ENCODE results near the gene NTM.
A peak's percentile ranks its signal among the peaks of the same experiment; 100 is the strongest.

NTM gene

DNA sequence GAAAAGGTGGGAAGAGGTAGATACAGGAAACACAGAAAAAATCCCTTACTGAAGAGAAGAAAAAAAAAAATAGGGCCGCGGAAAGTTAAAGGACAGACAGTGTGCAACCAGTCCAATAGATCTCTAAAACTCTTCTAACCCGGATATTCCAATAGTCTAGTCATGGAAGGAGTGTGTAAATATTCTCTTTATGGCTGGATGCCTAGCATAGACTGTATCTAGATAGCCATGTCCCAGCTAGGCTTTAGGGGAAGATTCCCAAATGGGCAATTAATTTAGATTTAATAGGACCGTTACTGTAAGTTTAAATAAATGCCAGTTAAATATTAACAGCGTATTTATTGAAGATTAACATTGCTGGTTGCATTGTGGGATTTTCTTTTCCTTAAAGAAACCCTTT is 532.7 kb downstream of the NTM start:
- Histone ChIP-seq H3K27me3 (ENCODE audit: insufficient read depth, poor library complexity, severe bottlenecking) (no peaks in the 10 kb centered on the region), H3K4me1 (ENCODE audit: insufficient read depth, poor library complexity, severe bottlenecking) (peaks cover 8% of the 10 kb centered on the region), H3K27ac (ENCODE audit: poor library complexity, severe bottlenecking) (no peak overlapping the region), H3K4me3 (ENCODE audit: severe bottlenecking) (no peak overlapping the region), H3K9me3 (ENCODE audit: severe bottlenecking) (no peaks in the 10 kb centered on the region), H3K36me3 (ENCODE audit: low read depth) (peaks cover 3% of the 10 kb centered on the region)
- ATAC-seq (ENCODE audit: low read depth) (no peak), DNase-seq (ENCODE audit: low spot score) (no peak)
- TF ChIP-seq, protein P1, sequence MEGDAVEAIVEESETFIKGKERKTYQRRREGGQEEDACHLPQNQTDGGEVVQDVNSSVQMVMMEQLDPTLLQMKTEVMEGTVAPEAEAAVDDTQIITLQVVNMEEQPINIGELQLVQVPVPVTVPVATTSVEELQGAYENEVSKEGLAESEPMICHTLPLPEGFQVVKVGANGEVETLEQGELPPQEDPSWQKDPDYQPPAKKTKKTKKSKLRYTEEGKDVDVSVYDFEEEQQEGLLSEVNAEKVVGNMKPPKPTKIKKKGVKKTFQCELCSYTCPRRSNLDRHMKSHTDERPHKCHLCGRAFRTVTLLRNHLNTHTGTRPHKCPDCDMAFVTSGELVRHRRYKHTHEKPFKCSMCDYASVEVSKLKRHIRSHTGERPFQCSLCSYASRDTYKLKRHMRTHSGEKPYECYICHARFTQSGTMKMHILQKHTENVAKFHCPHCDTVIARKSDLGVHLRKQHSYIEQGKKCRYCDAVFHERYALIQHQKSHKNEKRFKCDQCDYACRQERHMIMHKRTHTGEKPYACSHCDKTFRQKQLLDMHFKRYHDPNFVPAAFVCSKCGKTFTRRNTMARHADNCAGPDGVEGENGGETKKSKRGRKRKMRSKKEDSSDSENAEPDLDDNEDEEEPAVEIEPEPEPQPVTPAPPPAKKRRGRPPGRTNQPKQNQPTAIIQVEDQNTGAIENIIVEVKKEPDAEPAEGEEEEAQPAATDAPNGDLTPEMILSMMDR (IDR thresholded peaks at IDR 0.05; ENCODE audit: poor library complexity, severe bottlenecking) = no peak

DNA sequence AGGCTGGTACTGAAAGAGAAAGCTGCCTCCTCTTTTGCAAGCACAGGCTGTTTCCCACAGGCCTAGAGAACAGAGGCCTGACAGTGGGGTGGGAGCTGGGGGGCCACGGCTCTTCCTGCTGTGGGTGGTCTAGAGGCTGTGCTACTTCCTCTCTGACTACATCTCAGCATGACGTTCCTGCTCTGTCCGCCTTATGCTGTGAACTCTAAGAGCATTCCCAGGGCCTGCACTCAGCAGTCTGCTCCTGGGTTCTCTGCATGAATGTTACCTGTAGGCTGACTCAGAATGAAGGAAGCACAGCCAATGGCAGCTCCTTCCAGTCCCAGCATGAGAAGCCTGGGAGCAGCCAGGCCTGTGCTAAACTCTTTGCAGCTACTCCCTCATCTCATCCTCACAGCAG is 534.3 kb downstream of the NTM start:
- H3K4me1 ChIP-seq (ENCODE audit: insufficient read depth, poor library complexity, severe bottlenecking) = peaks cover 24% of the 10 kb centered on the region
- H3K9me3 ChIP-seq (ENCODE audit: severe bottlenecking) = no peaks in the 10 kb centered on the region
- no peak for DNase-seq (ENCODE audit: low spot score)
- peak; percentile 71 for ATAC-seq (ENCODE audit: low read depth)
- no peaks in the 10 kb centered on the region for H3K27me3 ChIP-seq (ENCODE audit: insufficient read depth, poor library complexity, severe bottlenecking)
- TF ChIP-seq, protein P1 (IDR thresholded peaks at IDR 0.05; ENCODE audit: poor library complexity, severe bottlenecking) = no peak
- H3K36me3 ChIP-seq (ENCODE audit: low read depth) = peaks cover 7% of the 10 kb centered on the region
- H3K4me3 ChIP-seq (ENCODE audit: severe bottlenecking) = no peak overlapping the region
- H3K27ac ChIP-seq (ENCODE audit: poor library complexity, severe bottlenecking) = no peak overlapping the region

- no peak overlapping the region for H3K4me3 ChIP-seq (ENCODE audit: severe bottlenecking)
- peaks cover 7% of the 10 kb centered on the region for H3K36me3 ChIP-seq (ENCODE audit: low read depth)
- H3K4me1 ChIP-seq (ENCODE audit: insufficient read depth, poor library complexity, severe bottlenecking) = peaks cover 27% of the 10 kb centered on the region
- TF ChIP-seq, protein P1 (IDR thresholded peaks at IDR 0.05; ENCODE audit: poor library complexity, severe bottlenecking) = peak; percentile 13
- DNase-seq (ENCODE audit: low spot score) (no peak), ATAC-seq (ENCODE audit: low read depth) (no peak)
- H3K27ac ChIP-seq (ENCODE audit: poor library complexity, severe bottlenecking) = peak overlapping the region; percentile 74
- H3K9me3 ChIP-seq (ENCODE audit: severe bottlenecking) = no peaks in the 10 kb centered on the region
- H3K27me3 ChIP-seq (ENCODE audit: insufficient read depth, poor library complexity, severe bottlenecking) = no peaks in the 10 kb centered on the region
These were observed 536.5 kb downstream of the NTM start for GRCh38 chr11:131906963-131907362.

DNA sequence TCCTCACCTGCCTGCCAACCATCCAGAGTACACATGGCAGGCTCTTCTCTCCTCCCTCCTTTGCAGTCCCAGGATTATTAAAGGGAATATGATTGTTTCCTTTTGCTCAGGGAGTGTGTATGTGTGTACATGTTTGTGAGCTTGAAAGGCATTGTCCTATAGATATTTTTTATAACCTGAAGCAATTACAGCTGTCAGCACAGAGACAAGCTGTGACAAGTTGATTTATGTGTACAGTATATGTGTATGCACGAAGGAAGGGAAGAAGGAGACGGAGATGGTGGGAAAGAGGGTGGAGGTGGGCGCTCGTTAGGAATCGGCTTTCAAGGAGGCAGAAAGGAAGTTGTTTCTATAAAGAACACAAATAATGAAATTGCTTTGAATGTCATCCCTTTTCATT is 537.0 kb downstream of the NTM start:
- Histone ChIP-seq H3K36me3 (ENCODE audit: low read depth) (peaks cover 7% of the 10 kb centered on the region), H3K27ac (ENCODE audit: poor library complexity, severe bottlenecking) (peak overlapping the region; percentile 74), H3K9me3 (ENCODE audit: severe bottlenecking) (no peaks in the 10 kb centered on the region), H3K4me3 (ENCODE audit: severe bottlenecking) (no peak overlapping the region), H3K27me3 (ENCODE audit: insufficient read depth, poor library complexity, severe bottlenecking) (no peaks in the 10 kb centered on the region), H3K4me1 (ENCODE audit: insufficient read depth, poor library complexity, severe bottlenecking) (peaks cover 31% of the 10 kb centered on the region)
- no peak for DNase-seq (ENCODE audit: low spot score)
- ATAC-seq (ENCODE audit: low read depth) = no peak
- TF ChIP-seq, protein P1 (IDR thresholded peaks at IDR 0.05; ENCODE audit: poor library complexity, severe bottlenecking) = no peak

DNA sequence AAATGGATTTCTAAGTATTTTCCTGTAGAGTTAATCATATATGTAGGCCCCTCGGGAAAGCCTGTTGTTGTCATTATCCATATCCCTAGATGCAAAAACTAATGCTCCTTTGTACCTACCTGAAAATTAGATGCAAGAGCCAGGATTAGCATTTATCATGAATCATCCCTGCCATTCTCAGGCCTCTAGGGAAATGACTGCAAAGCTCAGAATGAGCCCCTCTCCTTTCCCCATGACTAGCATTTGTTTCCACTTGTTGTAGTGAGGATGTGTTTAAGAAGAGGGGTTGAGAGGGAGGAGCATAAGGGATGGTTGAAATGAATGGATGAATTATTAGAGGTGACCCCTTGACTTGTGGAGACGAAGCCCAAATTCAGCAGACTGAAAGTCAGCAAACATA is 537.9 kb downstream of the NTM start:
- Histone ChIP-seq H3K36me3 (ENCODE audit: low read depth) (peaks cover 7% of the 10 kb centered on the region), H3K27me3 (ENCODE audit: insufficient read depth, poor library complexity, severe bottlenecking) (no peaks in the 10 kb centered on the region), H3K27ac (ENCODE audit: poor library complexity, severe bottlenecking) (peak overlapping the region; percentile 74), H3K4me3 (ENCODE audit: severe bottlenecking) (no peak overlapping the region), H3K4me1 (ENCODE audit: insufficient read depth, poor library complexity, severe bottlenecking) (peaks cover 41% of the 10 kb centered on the region), H3K9me3 (ENCODE audit: severe bottlenecking) (no peaks in the 10 kb centered on the region)
- TF ChIP-seq, protein P1 (IDR thresholded peaks at IDR 0.05; ENCODE audit: poor library complexity, severe bottlenecking) = no peak
- DNase-seq (ENCODE audit: low spot score) = no peak
- ATAC-seq (ENCODE audit: low read depth) = no peak
